Measurements from ENCODE around the gene PCAT7.

The PCAT7 gene

GRCh38 chr9:94603259-94604160 is 48.6 kb downstream of the PCAT7 start:
- Mint-ChIP-seq H3K36me3 (ENCODE audit: low read depth) (no peaks in the 10 kb centered on the region), H3K4me3 (no peak overlapping the region), H3K27me3 (ENCODE audit: low read depth) (peaks cover 29% of the 10 kb centered on the region), H3K9me3 (no peaks in the 10 kb centered on the region), H3K27ac (no peak overlapping the region), H3K4me1 (ENCODE audit: low read depth) (peaks cover 3% of the 10 kb centered on the region)
- DNase-seq (ENCODE audit: low spot score) = peak; percentile 59

- Mint-ChIP-seq H3K4me3 (no peak overlapping the region), H3K4me1 (ENCODE audit: low read depth) (peaks cover 5% of the 10 kb centered on the region), H3K27ac (no peak overlapping the region), H3K9me3 (no peaks in the 10 kb centered on the region), H3K36me3 (ENCODE audit: low read depth) (no peaks in the 10 kb centered on the region), H3K27me3 (ENCODE audit: low read depth) (peaks cover 54% of the 10 kb centered on the region)
- DNase-seq (ENCODE audit: low spot score) = no peak
These were observed 52.0 kb downstream of the PCAT7 start for GRCh38 chr9:94606646-94607422.

GRCh38 chr9:94607423-94607691 is 52.5 kb downstream of the PCAT7 start:
- Mint-ChIP-seq H3K27me3 (ENCODE audit: low read depth) (peaks cover 59% of the 10 kb centered on the region), H3K27ac (no peak overlapping the region), H3K36me3 (ENCODE audit: low read depth) (no peaks in the 10 kb centered on the region), H3K4me1 (ENCODE audit: low read depth) (peaks cover 9% of the 10 kb centered on the region), H3K9me3 (no peaks in the 10 kb centered on the region), H3K4me3 (no peak overlapping the region)
- no peak for DNase-seq (ENCODE audit: low spot score)

GRCh38 chr9:94610181-94610606 is 55.3 kb downstream of the PCAT7 start:
- peaks cover 58% of the 10 kb centered on the region for H3K27me3 Mint-ChIP-seq (ENCODE audit: low read depth)
- peaks cover 7% of the 10 kb centered on the region for H3K4me1 Mint-ChIP-seq (ENCODE audit: low read depth)
- H3K9me3 Mint-ChIP-seq = no peaks in the 10 kb centered on the region
- H3K27ac Mint-ChIP-seq = no peak overlapping the region
- H3K4me3 Mint-ChIP-seq = no peak overlapping the region
- DNase-seq (ENCODE audit: low spot score) = no peak
- H3K36me3 Mint-ChIP-seq (ENCODE audit: low read depth) = no peaks in the 10 kb centered on the region

- Mint-ChIP-seq H3K4me1 (ENCODE audit: low read depth) (peaks cover 7% of the 10 kb centered on the region), H3K27ac (no peak overlapping the region), H3K27me3 (ENCODE audit: low read depth) (peaks cover 47% of the 10 kb centered on the region), H3K9me3 (no peaks in the 10 kb centered on the region), H3K36me3 (ENCODE audit: low read depth) (no peaks in the 10 kb centered on the region), H3K4me3 (no peak overlapping the region)
- DNase-seq (ENCODE audit: low spot score) = peak; percentile 22
These were observed 56.8 kb downstream of the PCAT7 start for GRCh38 chr9:94611638-94612068.

GRCh38 chr9:94612071-94612470 is 57.2 kb downstream of the PCAT7 start:
- Mint-ChIP-seq H3K4me3 (no peak overlapping the region), H3K9me3 (no peaks in the 10 kb centered on the region), H3K4me1 (ENCODE audit: low read depth) (peaks cover 7% of the 10 kb centered on the region), H3K27ac (no peak overlapping the region), H3K27me3 (ENCODE audit: low read depth) (peaks cover 46% of the 10 kb centered on the region), H3K36me3 (ENCODE audit: low read depth) (no peaks in the 10 kb centered on the region)
- no peak for DNase-seq (ENCODE audit: low spot score)

GRCh38 chr9:94613003-94613402 is 58.1 kb downstream of the PCAT7 start:
- no peaks in the 10 kb centered on the region for H3K9me3 Mint-ChIP-seq
- H3K4me3 Mint-ChIP-seq = no peak overlapping the region
- DNase-seq (ENCODE audit: low spot score) = no peak
- no peak overlapping the region for H3K27ac Mint-ChIP-seq
- H3K36me3 Mint-ChIP-seq (ENCODE audit: low read depth) = no peaks in the 10 kb centered on the region
- H3K27me3 Mint-ChIP-seq (ENCODE audit: low read depth) = peaks cover 46% of the 10 kb centered on the region
- H3K4me1 Mint-ChIP-seq (ENCODE audit: low read depth) = peaks cover 7% of the 10 kb centered on the region

GRCh38 chr9:94619026-94619425 is 64.1 kb downstream of the PCAT7 start:
- H3K9me3 Mint-ChIP-seq = no peaks in the 10 kb centered on the region
- peaks cover 12% of the 10 kb centered on the region for H3K27me3 Mint-ChIP-seq (ENCODE audit: low read depth)
- H3K27ac Mint-ChIP-seq = no peak overlapping the region
- no peaks in the 10 kb centered on the region for H3K36me3 Mint-ChIP-seq (ENCODE audit: low read depth)
- no peaks in the 10 kb centered on the region for H3K4me1 Mint-ChIP-seq (ENCODE audit: low read depth)
- DNase-seq (ENCODE audit: low spot score) = no peak
- no peak overlapping the region for H3K4me3 Mint-ChIP-seq
